Transverse colon (tissue), 3 donors: ENCODE results near the gene PRKCA.

ENCODE experiments used
- POLR2A ChIP-seq: fragments of 450-650 bp; IDR thresholded peaks from one replicate; pipeline ENCODE4 v1.6.1; 2016; ENCODE audit warnings: antibody characterized with exemption, mild to moderate bottlenecking, moderate library complexity
- TF ChIP-seq, protein P1 (sequence below), 5 experiments: fragments of 200-600 bp in 3 of 5; fragments of 450-650 bp in 2 of 5; sonication (generic) in 3 of 5; IDR thresholded peaks; 1 replicate in 2 of 5; 2 replicates in 3 of 5; pipeline ENCODE4 v1.5.1; 2016 to 2017; ENCODE audit warnings: antibody characterized with exemption in 5 of 5, inconsistent platforms in 3 of 5, mild to moderate bottlenecking in 2 of 5, moderate library complexity in 1 of 5

DNA sequence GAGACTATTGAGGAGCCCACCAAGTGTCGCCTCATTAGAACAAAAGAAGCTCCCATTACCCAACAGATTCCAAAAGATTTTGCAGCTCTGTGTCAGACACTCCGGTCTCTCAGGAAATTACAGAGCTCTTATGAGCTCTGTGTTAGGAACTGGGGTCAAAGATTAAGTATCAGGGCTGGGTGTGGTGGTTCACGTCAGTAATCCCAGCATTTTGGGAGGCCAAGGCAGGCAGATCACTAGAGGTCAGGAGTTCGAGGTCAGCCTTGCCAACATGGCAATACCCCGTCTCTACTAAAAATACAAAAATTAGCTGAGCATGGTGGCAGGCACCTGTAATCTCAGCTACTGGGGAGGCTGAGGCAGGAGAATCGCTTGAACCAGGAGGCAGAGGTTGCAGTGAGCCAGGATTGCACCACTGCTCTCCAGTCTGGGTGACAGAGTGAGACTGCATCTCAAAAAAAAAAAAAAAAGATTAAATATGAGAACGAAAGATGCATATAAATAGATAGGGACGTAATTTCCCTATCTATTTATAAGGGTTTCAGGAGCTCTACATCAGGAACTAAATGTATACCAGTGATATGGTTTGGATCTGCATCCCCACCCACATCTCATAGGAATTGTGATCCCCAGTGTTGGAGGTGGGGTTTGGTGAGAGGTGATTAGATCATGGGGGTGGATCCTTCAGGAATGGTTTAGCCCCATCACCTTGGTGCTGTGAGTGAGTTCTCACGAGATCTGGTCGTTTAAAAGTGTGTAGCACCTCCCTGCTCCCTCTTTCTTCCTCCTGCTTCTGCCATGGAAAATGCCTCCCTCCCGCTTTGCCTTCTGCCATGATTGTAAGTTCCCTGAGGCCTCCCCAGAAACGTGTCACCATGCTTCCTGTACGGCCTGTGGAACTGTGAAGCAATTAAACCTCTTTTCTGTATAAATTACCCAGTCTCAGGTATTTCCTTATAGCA lies 111.4 kb downstream of the PRKCA start:
- TF ChIP-seq, protein P1, sequence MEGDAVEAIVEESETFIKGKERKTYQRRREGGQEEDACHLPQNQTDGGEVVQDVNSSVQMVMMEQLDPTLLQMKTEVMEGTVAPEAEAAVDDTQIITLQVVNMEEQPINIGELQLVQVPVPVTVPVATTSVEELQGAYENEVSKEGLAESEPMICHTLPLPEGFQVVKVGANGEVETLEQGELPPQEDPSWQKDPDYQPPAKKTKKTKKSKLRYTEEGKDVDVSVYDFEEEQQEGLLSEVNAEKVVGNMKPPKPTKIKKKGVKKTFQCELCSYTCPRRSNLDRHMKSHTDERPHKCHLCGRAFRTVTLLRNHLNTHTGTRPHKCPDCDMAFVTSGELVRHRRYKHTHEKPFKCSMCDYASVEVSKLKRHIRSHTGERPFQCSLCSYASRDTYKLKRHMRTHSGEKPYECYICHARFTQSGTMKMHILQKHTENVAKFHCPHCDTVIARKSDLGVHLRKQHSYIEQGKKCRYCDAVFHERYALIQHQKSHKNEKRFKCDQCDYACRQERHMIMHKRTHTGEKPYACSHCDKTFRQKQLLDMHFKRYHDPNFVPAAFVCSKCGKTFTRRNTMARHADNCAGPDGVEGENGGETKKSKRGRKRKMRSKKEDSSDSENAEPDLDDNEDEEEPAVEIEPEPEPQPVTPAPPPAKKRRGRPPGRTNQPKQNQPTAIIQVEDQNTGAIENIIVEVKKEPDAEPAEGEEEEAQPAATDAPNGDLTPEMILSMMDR (IDR thresholded peaks at IDR 0.05), result no peak
- TF ChIP-seq POLR2A, result no peak
